Tongue (tissue), 2 donors: ENCODE measurements around the gene HOXD8. TPM values are rescaled to one million over a fixed set of nuclear protein-coding genes. Genes with fewer than 3 reads are reported as not detected.

ENCODE experiments used
- DNase-seq: peaks from one replicate; pipeline ENCODE4 v3.0.0-alpha.2; 2015
- total RNA-seq: library from RNA; depleted of rRNA; stranded (reverse); fragments of >200 nt; gene quantifications from one replicate; pipeline ENCODE4 v1.2.3, GENCODE V29; 2014

HOXD8 gene
- 2.7 TPM for total RNA-seq

DNA sequence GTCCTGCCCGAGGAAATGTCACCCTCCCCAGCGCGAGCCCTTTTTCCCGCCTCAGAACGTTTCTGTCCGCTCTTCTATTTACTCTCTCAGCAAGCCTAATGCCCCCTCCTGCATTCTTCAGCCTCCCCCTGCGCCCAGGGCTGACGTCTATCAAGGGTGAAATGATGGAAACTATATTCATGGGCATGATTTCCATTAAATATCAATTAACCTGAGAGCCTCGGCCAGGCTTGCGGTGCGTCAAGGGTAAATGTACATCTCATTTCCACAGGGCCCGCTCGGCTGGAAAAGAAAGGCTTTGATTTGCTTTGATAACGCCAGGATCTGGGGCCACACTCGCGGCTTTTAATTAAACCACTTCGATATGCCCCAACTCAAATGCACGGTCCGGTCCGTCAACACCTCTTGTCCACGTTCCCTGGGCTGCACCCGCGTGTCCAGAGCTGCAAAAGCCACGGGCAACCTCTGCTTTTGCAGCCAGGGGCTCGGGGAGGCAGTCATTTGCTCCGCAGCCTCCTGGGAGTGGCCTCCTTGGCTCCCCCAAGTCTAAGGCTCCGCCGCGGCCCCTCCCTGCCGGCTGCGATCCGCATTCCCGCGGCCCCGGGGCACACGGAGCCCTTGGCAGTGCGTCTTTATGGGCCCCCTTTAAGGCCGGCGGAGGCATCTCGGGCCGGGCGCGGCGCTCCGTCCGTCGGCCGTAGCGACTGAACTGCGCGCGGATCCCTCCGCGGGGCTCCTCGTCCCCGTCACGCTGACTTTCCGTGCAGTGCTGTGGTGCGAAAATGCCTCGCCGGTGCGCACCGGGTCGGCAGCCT, at the start of gene HOXD8:
TSS of gene HOXD8 (plus strand) at position 724 of the 815 bp plus-strand sequence. CDS start 662 bp downstream, outside the sequence.
- DNase-seq: peak; percentile 69

DNA sequence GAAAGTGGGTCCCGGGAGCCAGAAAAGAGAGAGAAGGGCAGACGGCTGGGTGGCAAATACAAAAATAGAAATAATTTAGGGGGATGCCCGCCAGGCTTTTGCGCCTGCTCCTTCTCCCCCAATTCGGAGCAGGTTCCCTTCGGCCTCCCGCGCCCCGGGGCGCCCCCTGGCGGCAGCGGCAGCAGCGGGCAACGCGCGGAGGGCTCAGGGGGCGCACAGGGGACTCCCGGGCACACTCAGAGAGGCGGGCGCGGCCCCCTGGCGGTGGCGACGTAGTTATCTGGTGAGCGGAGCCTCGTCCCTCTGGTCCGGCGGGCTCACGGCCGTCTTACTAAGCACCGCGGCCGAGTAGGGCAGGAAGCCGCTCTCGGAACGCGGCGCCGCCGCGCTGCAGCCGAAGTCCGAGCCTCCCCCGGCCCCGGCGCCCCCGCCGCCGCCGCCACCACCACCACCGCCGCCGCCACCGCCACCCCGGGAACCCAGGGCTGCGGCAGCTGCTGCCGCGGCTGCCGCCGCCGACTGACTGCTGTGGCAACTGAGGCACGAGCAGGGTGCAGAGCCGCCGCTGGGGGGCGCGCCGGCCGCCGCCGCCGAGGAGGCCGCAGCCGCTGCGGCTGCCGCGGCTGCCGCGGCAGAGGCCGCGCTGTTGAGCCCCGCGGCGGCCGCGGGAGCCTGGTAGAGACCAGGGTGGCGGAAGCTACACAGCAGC, 49.5 kb upstream of the HOXD8 start:
- peak; percentile 69 for DNase-seq

DNA sequence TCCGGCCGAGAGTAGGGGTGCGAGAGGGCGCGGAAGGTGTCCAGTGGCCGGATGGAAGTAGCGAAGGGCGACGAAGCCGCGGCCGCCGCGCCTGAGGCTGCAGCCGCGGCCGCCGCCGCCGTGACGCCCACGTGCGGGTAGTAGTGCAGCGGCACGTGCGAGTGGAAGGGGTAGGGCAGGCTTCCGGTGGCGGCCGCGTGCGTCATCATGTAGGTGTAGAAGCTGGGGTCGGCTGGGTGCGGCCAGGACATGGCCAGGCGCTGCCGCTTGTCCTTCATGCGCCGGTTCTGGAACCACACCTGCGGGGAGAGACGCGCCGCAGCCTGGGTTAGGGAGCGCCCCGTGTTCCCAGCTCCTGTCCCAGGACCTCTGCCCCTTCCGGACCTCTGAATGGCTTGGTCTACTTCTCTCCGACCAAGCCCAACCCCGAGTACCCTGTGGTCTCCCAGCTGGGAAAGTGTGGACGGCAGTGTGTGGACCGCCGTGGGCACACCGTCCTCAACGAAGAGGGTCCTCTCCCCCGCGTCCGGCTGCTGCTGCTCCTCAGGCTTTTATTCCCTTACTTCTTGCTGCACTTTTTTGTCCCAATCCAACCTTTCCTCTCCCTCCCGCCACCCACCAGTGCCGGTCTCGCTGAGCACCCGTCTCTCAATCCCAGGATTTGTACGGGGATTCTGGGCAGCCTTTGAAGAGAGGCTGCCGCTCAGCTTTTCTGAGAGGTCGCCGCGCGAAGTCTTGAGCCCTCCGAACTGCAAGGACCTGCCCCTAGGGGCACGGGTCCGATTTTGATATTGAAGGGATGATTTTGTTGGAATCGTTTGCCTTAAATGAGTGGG, 48.7 kb upstream of the HOXD8 start:
- peak; percentile 37 for DNase-seq

DNA sequence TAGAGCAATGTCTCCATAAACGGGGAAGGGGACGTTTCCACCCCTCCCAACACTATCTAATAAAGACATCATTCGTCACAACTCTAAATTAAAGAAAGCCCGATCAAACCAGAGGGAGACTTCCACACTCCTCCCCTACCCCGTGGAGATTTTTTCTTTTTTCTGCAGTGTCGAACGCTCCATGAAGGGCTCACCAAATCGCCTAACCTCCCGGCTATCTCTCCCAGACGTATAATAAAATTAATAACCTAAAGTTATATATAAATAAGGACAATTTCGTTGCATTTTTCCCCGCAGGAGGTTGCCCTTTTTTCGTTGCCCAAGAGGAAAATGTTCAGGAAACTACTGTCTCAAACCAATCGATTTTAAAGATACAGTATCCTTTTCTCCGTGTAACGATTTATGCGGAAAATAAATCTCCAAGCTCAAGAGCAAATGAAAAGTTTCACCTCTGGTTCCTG, 48.1 kb upstream of the HOXD8 start:
- no peak for DNase-seq

DNA sequence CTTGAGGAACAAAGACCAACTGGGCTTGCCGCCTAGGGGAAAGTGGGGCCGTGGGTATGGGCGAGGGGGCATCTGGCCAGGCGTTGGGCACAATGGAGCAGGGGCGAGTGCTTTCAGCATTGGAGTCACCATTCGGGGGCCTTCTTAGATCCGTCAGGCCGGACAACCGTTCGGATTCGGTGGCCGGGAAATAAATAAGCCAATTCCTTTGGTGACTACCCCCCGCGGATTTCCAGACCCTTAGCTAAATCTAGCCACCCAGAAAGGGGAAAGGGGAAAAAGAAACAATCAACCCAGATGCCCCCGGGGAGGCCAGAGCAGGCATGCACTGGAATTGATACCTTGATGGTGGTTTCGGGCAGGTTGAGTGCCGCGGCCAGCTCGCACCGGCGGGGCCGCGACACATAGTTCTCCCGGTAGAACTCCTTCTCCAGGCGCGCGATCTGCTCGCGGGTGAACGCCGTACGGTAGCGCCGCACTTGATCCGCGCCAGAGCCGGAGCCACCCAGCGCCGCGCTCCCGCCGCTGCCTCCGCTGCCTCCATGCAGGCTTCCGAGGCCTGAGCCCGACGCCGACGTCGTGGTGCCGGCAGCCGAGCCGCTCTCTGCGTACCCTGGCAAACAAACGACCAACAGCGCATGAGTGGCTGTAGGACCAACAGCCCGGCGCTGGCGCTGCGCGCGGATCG, 47.5 kb upstream of the HOXD8 start:
- DNase-seq: no peak

DNA sequence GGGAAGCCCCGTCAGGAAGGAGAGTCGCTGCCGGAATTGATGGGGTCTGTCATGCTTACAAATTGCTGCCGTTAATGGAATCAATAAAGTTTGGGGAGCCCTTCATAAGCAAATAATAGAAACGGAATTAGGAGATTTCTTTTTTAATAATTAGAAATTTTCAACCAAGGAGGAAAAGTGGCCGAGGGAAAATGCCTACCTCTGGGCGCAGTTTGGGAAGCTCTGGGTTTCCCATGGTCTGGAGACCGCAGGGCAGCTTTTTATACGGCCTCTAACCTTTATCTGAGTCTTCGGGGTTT, 47.0 kb upstream of the HOXD8 start:
- DNase-seq: no peak

DNA sequence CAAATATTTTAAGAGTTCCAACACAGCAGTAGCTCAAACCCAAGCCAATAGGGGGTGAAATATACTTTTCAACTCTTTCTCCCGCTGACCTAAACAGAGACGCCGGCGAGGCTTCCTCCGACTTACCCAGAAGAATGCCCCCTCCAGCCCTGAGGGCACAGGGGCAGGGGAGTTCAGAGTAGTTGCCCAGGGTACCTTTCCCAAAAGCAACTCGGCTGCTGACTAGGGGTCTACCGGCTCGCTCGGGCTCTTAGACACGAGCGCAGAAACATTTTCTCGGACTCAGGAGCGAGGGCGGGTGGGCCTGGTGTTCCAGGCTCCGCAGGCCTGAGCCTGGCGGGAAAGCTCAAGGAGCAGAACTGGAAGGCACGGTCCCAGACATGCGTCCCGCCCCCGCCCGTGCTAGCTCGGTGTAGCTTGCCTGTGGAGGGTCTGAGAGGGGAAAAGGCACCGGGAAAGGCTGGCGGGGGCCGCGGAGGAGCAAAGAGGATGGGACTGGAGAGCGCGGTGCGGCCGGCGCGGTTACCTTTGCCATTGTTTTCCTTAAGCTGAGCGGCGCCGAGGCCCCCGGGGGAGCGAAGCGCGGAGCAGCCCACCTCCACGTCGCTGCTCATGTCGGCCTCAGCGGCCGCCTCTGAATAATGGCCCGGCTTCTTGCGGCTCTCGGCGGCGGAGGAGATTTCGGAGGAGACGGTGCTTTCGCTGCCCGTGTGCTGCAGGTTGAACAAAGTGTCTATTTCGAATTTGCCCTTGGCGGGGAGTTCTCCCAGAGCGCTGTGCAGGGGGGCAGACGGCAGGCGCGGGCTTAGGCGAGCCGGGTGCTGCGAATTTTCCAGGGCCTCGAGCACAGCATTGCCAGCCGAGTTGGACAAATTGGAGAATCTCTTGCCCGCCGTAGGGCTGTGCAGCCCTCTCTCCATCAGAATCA, 46.4 kb upstream of the HOXD8 start:
- DNase-seq: no peak

DNA sequence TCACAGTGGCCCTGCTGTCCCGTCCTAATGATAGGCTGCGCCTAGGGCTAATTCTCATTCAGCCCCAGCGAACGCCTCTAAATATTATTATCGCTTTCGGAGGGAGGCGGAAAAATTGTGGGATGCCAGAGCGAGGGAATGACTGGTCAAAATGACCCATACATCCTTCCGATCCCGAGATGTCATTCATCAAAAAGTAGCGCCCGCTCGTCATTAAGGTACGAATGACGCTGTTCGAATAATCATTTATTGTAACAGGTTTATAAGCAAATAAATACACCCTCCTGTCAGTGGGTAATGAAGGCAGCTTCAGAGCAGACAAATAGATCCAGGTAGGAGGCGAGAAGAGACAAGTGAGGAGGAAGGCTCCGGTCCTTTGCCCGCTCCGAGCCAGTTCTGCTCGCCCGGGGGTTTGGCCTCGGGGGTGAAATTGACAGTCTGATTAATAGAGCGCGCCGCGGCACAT, 45.7 kb upstream of the HOXD8 start, which contains the start of gene EVX2:
TSS of gene EVX2 (minus strand) at position 167 of the 466 bp plus-strand sequence. CDS start 186 bp downstream, outside the sequence.
- DNase-seq: no peak

DNA sequence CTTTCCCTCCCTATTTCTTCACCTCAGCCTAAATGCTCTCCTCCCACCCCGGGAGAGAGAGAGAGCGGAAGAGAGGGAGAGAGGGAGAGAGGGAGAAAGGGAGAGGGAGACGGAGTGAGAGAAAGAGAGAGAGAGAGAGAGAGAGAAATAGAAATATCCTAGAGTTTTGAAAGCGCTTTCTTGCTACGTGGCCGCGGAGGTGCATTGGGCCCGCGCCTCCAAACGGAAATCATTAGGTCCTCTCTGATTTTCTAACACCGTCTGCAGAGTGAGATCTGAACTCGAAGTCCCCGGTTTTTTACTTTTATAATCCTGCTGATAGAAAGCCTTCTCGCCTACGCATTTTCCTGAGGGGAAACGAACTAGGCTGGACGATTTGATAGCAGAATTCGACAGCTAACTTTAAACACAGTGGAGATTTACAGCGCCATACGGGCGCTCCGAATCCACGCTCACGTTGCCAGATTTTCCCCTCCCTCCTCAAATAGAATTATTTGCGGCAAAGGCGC, 44.8 kb upstream of the HOXD8 start:
- no peak for DNase-seq

DNA sequence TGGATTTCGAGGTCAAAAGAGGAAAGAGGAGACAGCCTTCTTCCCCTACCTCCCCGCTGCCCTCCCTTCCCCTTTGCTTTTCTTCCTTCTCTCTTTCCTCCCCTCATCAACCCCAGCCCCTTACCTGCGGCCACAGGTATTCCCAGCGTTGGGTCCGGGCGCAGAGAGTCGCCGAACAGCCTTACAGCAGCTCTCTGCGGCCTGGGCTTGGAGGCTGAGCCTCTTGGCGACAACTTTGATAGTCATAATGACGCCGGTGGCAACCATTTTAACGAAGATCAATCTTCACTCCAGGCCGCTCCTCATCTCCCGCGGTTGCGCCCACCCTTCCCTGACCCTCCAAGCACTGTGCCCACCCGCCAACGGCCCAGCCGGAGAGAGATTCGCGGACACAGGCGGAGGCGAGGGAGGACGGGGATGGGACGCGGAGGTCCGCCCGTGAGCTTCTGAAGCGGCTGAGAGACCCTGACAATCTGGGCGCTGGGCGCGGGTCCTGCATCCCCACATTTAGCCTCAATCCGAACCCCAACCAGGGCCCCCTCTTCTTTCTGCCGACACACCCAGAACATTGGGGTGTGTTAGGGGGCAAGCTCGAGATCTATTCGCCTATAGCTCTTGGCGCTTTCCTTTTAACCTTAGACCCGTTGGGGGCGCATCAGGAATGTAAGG, 44.3 kb upstream of the HOXD8 start:
- DNase-seq: no peak

DNA sequence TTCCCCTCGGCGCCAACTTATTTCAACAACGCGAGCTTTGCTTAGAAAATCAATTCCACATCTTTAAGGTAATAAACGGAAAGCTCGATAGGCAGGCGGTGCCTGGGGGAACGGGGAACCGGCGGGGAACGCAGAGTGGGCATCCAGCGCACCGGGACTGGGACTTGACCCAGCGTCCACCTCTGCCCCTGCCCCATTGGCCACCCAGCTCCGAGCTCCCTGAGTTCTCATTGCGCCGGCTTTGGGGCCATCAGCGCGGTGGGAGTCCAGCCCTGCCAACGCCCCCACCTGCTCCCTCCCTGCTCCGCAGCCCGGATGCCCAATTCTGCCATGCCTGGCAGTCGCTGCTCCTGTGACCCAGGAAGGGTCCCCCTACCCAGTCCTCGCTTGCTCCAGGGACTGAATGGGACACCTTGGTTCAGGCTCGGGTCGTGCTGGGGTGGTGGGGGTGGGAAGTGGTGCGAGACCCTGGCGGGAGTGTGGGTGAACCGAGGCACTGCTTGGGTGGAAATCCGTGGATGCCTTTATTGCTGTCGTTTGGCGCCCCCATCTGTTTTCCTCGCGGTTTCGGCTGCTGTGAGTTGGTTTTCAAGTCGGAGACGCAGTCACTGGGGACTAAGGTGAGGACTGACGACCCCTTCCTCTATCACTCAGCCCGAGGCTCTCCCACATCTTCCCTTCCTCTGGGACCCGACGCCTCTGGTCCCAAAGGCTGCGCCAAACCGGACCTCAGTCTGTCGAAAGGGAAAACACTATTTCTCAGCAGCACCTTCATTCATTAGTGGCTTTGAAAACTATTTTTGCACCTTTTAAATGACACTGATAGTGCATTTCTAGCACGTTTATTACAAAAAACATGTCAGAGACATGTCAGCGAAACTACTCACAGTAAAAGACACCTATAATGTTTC, 43.4 kb upstream of the HOXD8 start:
- peak; percentile 74 for DNase-seq

DNA sequence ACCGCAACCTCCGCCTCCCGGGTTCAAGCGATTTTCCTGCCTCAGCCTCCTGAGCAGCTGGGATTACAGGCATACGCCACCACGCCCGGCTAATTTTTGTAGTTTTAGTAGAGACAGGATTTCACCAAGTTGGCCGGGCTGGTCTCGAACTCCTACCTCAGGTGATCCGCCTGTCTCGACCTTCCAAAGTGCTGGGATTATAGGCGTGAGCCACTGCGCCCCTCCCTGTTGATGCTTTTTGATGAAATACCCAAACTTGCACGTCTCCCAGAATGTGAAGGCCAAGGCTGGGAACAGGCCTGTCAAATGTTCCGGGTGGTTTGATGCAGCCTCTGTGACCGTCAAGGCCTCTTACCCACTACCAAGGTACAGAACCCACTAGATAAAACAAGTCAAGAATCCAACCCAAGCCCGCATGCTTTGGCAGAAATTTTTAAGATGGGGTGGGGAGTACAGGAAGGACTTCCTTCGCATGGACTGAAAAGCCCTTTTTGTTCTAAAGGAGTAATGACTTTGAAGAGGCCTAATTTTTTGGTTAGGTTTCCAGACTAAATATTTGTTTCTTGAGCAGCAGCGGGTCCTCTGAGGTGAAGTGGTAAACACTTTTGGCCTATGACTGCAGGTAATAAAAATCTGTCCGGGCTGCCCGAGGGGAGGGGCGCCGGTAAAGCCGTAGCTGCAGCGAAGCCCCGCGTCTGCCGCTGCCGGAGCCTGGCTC, 42.0 kb upstream of the HOXD8 start:
- no peak for DNase-seq

DNA sequence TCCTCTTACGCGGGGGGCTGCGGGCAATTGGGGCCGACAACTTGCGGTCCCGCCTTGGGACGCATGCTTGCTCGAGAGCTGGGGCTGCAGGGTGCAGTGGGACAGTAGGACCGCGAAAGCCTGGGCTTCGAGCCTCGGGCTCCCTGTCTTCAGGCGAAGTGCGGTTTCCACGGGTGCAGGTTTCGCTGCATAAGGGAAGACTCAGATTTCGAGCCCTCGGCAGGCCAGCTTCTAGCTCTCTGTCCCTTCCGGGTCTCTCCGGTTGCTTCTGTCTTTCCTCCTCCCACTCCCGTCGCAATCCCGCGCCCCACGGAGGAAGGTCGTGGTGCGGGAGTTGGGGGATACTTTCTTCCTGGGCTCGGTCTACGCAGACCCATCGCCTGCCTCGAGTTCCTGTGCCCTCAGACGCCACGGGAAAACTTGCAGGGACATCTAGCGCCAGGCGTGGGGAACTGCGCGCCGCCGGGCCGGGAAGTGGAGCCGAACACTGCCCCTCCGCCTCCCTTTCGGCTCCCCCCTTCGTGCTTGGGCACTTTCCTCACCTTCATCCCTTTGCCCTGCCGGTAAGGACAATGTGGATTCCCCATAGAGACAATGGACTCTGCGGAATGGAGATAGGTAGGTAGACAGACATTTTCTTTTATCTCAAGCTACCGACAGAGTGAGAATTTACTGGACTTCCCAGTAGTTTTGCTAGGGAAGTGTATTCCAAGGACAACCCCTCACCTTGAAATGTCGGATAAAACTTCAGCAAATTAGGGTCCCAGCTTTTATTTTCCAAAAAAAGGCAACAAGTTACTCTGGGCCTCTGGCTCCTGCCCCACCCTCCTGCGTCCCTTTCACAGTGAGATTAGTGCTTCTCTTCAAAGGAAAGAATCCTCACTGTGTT, 41.2 kb upstream of the HOXD8 start:
- peak; percentile 83 for DNase-seq

DNA sequence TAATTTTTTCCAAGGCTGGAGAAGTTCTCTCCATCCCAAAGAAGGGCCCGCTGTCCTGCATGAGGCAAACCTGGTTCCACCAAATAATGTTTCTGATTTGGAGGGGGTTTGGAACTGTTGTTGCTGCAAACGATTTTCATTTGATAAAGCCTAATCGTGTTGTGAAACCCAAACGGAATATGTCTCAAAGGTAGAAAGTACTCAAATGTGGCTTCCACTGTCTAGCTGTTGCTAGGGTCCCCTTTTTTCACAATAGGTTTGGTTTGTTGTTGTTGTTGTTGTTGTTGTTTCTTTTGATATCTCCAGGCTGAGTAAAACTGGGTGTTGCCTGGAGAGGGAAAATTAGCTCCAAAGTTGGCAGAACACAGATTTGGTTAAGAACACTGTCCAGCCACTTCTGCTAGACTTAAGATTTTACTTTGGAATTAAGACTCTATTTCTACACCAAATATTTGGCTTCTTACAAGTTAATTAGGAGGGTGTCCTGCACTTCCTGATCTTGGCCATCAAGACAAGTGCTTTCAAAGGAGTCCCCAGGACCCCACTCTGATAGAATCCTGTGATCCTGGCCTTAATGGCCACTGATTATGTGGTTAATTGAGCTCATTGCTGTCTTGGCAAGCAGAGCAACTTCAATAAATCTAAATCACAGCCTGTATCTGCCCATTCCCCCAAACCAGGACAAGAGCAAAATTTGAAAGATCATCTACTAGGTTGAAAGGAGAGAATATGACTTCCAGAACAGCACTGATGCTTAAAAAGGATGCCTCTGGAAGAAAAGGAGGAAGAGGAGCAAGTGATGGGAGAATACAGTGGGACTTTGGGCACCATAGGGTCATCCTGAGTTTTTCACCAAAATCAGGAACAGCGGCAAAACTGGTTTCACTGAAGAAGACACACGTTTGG, 40.3 kb upstream of the HOXD8 start:
- no peak for DNase-seq

DNA sequence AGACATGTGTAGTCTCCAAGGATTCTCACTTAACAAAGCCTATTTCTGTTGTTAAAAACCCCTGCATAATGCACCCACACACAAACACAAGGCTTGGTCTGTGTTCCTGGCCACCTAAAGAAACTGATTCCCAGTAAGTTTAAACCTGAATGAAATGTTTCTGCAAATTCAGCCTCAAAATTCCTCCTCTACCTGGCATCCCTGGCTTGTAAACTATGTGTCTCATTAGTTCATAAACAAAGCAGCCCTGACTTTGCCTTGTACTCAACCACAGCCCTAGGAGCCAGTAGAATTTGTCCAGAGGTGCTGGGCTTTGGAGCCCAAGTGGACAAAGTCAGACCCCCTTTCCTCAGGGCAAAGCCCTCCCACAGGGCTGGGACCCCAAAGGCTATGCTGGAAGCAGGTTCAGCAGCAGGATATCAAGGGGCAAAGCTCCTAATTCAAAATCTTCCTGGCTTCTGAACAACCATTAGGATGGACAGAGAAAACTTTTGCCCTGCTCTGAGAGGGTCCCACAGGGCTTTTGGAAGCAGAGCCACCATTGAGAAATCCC, 39.6 kb upstream of the HOXD8 start:
- no peak for DNase-seq

DNA sequence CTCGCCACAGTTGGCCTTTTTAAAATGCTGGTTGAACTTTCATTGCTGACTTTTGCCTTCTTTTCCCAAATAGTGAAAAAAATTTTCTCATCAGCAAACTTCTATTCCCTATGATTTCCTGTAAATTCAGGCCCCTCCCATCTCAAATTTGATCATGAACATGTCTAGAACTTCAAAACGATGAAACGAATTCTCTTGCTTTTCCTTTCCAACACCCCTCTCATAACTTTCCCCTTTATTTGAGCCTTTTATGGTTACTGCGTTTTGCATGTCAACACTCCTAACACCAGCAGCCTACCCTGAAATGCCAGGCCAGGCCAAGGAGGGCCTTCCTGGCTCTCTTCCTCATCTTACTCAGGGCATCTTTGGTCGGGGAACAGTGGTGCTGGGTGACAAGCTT, 38.6 kb upstream of the HOXD8 start:
- no peak for DNase-seq
